Muscle layer of colon (tissue), 2 donors: ENCODE data around the gene IQGAP1.

ENCODE experiments used
- H3K27ac ChIP-seq: one replicate; pipeline ENCODE4 v1.7.0; 2013; ENCODE audit warnings: low read depth, mild to moderate bottlenecking, low read length, moderate library complexity
- H3K27me3 ChIP-seq, 2 donors: one replicate each; pipeline ENCODE4 v1.7.0; 2013; ENCODE audit warnings: low read length in 2 of 2, mild to moderate bottlenecking in 2 of 2; ENCODE audit not compliant: insufficient read depth in 2 of 2, control insufficient read depth in 1 of 2
- H3K36me3 ChIP-seq: one replicate; pipeline ENCODE4 v1.7.0; 2013; ENCODE audit warnings: mild to moderate bottlenecking, low read length; ENCODE audit not compliant: insufficient read depth
- H3K4me1 ChIP-seq: one replicate; pipeline ENCODE4 v1.7.0; 2013; ENCODE audit warnings: mild to moderate bottlenecking, low read length; ENCODE audit not compliant: insufficient read depth
- H3K4me3 ChIP-seq, 2 donors: one replicate each; pipeline ENCODE4 v1.7.0; 2013; ENCODE audit warnings: low read length in 2 of 2, low read depth in 1 of 2, mild to moderate bottlenecking in 1 of 2, moderate library complexity in 1 of 2
- H3K9ac ChIP-seq: one replicate; pipeline ENCODE4 v1.7.0; 2013; ENCODE audit warnings: low read length
- H3K9me3 ChIP-seq: one replicate; pipeline ENCODE4 v1.7.0; 2013; ENCODE audit warnings: mild to moderate bottlenecking, low read length
- donor health status: abdominal sarcoma.
- donor health status: Adenocarcinoma of cecum.

The IQGAP1 gene

DNA sequence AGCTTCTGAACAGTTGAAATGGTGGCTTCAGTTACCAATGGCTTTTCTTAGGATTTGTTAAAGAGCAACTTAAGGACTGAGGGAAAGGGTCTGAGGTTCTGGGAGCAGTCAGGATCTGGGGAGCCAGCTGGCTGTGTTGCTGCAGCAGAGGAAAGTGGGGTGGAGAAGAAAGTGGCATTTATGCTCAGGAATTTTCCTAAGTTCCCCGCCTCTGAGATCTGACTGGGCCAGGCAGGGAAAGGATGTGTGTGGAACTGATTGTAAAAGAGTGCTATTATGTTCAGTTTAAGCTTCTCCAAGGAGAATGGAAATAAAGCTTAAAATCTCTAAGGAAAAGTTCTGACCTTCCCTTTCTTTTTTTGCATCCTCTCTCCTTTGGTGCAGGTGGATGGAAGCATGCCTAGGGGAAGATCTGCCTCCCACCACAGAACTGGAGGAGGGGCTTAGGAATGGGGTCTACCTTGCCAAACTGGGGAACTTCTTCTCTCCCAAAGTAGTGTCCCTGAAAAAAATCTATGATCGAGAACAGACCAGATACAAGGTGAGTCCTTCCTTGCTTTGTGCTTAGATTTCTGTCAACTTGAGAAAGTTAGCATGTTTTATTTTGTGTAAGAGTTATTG is 37.8 kb downstream of the IQGAP1 start:
- Histone ChIP-seq H3K36me3 (peaks cover 10% of the 10 kb centered on the region), H3K9ac (no peak overlapping the region), H3K27ac (no peak overlapping the region), H3K27me3 (no peaks in the 10 kb centered on the region), H3K4me1 (peaks cover 37% of the 10 kb centered on the region), H3K9me3 (no peaks in the 10 kb centered on the region), H3K4me3 (no peak overlapping the region)

DNA sequence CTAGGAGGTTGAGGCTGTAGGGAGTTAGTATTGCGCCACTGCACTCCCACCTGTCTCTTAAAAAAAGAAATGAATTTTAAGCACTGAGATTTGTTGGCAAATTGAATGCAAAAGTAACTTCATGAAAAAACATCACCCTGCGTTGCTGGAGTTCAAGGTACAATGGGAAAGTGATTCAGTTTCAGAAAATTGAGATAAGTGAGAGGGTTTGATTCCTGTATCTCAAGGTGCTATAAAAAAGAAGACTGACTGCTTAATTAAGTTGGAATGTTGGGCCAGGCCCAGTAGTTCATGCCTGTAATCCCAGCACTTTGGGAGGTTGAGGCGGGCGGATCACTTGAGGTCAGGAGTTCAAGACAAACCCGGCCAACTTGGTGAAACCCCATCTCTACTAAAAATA is 39.1 kb downstream of the IQGAP1 start:
- Histone ChIP-seq H3K9me3 (no peaks in the 10 kb centered on the region), H3K4me1 (peaks cover 27% of the 10 kb centered on the region), H3K27me3 (no peaks in the 10 kb centered on the region), H3K36me3 (peaks cover 10% of the 10 kb centered on the region), H3K4me3 (no peak overlapping the region), H3K9ac (no peak overlapping the region), H3K27ac (no peak overlapping the region)

DNA sequence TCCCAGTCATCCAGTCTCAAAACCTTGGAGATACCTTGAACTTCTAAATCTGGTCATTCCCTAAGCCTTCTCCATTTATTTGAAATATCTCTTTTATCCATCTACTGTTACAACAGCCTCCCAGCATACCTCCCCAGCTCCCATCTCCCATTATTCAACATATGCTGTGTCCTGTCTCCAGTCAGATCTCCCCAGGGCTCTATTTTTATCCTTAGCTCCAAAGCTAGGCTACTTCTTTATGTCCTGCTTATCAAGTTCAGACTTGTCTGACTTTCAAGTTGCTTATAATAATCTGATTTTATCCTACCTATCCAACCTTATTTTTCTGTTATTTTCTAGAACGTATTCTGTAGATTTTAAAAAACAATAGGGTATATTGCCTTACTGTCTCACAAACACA is 44.2 kb downstream of the IQGAP1 start:
- no peak overlapping the region for H3K9ac ChIP-seq
- H3K27me3 ChIP-seq, result no peaks in the 10 kb centered on the region
- no peak overlapping the region for H3K27ac ChIP-seq
- H3K9me3 ChIP-seq, result no peaks in the 10 kb centered on the region
- peaks cover 19% of the 10 kb centered on the region for H3K36me3 ChIP-seq
- H3K4me1 ChIP-seq, result no peaks in the 10 kb centered on the region
- no peak overlapping the region for H3K4me3 ChIP-seq

DNA sequence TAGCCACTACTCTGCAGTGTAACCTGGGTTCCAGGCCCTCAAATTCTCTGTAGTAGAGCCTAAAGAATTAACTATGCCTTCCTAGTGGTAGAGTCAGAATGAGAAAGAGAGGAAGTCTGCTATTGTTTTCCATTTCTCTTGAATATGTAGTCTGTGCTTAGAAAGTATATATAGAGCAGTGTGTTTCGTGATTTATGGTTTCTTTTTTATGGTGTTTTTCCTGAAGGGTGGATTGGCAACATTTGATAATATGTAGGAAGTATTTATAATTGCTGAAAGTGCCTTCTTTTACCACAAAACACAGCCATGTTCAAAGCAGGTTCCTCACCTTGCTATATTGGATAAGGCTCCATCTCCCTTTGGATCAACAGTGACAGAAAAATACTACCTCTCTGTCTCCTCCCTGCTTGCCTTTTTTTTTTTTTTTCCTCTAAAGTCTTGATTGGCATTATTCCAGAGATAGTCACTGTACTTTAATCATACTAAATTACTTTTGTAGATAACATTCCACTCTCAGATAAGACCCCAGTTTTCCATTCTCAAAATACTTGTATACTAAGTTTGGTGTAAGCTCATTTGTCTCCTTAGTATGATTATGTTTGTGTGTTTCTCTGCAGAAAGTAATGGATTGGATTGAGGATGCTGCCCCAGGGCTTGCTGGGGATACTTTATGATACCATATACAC is 47.8 kb downstream of the IQGAP1 start:
- no peak overlapping the region for H3K27ac ChIP-seq
- H3K36me3 ChIP-seq, result peaks cover 15% of the 10 kb centered on the region
- no peaks in the 10 kb centered on the region for H3K4me1 ChIP-seq
- H3K9ac ChIP-seq, result no peak overlapping the region
- no peak overlapping the region for H3K4me3 ChIP-seq
- no peaks in the 10 kb centered on the region for H3K27me3 ChIP-seq
- no peaks in the 10 kb centered on the region for H3K9me3 ChIP-seq

DNA sequence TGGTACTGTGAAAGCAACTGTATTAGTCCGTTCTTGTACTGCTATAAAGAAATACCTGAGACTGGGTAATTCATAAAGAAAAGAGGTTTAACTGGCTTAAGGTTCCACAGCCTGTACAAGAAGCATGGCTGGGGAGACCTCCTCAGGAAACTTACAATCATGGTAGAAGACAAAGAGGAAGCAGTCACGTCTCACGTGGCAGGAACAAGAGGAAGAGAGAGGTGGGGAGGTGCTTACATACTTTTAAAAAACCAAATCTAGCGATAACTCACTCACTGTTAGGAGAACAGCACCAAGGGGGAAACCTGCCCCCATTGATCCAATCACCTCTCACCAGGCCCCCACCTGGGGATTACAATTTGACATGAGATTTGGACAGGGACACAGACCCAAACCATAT is 48.9 kb downstream of the IQGAP1 start:
- H3K9ac ChIP-seq, result no peak overlapping the region
- H3K27ac ChIP-seq, result no peak overlapping the region
- H3K27me3 ChIP-seq, result no peaks in the 10 kb centered on the region
- no peaks in the 10 kb centered on the region for H3K9me3 ChIP-seq
- peaks cover 27% of the 10 kb centered on the region for H3K36me3 ChIP-seq
- H3K4me3 ChIP-seq, result no peak overlapping the region
- no peaks in the 10 kb centered on the region for H3K4me1 ChIP-seq

DNA sequence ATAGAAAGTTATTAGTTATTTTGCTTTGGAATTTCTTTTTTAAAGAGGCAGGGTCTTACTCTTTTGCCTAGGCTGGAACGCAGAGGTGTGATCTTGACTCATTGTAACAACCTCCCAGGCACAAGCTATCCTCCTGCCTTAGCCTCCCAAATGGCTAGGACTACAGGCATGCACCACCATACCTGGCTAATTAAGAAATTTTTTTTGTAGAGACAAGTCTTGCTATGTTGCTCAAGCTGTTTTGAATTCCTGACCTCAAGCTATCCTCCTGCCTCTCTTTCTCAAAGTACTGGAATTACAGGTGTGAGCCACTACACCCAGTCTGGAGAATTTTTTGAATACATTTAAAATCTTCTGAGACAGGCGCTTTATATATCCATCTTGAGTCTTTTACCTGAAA is 49.5 kb downstream of the IQGAP1 start:
- H3K27ac ChIP-seq, result no peak overlapping the region
- peaks cover 31% of the 10 kb centered on the region for H3K36me3 ChIP-seq
- H3K9ac ChIP-seq, result no peak overlapping the region
- H3K4me1 ChIP-seq, result no peaks in the 10 kb centered on the region
- no peaks in the 10 kb centered on the region for H3K27me3 ChIP-seq
- no peak overlapping the region for H3K4me3 ChIP-seq
- H3K9me3 ChIP-seq, result no peaks in the 10 kb centered on the region

DNA sequence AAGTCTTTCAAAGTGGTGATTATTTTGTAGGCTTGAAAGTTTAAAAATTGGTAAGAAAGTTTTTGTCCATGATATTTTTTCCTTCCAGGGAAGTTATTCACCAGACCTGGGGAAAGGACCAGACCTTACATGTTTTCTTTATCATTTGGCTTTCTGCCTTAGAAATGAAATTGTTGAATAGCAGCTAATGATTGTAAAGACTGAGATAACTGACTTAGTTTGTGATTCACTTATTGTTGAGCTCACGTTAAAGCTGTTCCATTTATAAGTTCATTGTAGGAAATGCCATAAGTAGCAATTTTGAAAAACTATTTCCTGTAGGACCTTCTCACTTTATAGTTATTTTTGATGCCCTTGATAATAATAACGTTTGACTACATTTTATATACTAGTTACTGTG is 51.9 kb downstream of the IQGAP1 start:
- Histone ChIP-seq H3K4me1 (no peaks in the 10 kb centered on the region), H3K36me3 (peaks cover 37% of the 10 kb centered on the region), H3K9me3 (no peaks in the 10 kb centered on the region), H3K27me3 (no peaks in the 10 kb centered on the region), H3K4me3 (no peak overlapping the region), H3K27ac (no peak overlapping the region), H3K9ac (no peak overlapping the region)

DNA sequence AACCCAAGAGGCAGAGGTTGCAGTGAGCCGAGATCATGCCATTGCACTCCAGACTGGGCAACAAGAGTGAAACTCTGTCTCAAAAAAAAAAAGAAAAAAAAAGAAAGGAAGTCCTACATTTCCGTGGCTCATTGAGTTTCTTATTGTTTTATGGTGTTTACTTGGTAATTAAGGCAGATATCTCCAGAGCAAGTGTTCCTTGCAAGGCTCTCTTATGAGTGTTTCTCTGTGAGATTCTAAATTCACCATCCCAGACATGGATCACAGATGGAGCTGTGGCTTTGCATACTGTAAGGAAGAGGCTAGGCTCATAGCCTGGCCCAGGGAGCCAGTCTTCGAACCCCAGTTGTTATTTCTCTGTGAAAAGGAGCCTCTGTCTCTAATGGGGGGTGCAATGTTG is 53.0 kb downstream of the IQGAP1 start:
- no peaks in the 10 kb centered on the region for H3K27me3 ChIP-seq
- H3K9me3 ChIP-seq, result no peaks in the 10 kb centered on the region
- peaks cover 30% of the 10 kb centered on the region for H3K36me3 ChIP-seq
- no peak overlapping the region for H3K9ac ChIP-seq
- no peak overlapping the region for H3K4me3 ChIP-seq
- H3K4me1 ChIP-seq, result no peaks in the 10 kb centered on the region
- H3K27ac ChIP-seq, result no peak overlapping the region

DNA sequence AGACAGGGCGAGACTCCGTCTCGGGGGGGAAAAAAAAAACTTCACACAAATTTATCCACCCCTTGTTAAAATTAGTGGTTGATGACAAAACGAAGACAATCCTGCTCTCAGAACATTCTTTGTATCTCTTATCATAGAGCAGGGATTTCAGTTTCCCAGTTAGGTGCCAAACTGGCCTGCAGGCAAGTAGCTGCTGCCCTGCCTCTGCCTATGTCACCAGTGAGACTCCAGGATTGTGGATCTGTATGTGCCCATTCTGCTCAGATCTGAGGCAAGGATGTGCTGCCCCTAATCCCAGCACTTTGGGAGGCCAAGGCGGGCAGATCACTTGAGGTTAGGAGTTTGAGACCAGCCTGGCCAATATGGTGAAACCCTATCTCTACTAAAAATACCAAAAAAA is 54.4 kb downstream of the IQGAP1 start:
- no peaks in the 10 kb centered on the region for H3K4me1 ChIP-seq
- peaks cover 30% of the 10 kb centered on the region for H3K36me3 ChIP-seq
- no peak overlapping the region for H3K9ac ChIP-seq
- no peaks in the 10 kb centered on the region for H3K9me3 ChIP-seq
- no peak overlapping the region for H3K27ac ChIP-seq
- H3K4me3 ChIP-seq, result no peak overlapping the region
- H3K27me3 ChIP-seq, result no peaks in the 10 kb centered on the region

DNA sequence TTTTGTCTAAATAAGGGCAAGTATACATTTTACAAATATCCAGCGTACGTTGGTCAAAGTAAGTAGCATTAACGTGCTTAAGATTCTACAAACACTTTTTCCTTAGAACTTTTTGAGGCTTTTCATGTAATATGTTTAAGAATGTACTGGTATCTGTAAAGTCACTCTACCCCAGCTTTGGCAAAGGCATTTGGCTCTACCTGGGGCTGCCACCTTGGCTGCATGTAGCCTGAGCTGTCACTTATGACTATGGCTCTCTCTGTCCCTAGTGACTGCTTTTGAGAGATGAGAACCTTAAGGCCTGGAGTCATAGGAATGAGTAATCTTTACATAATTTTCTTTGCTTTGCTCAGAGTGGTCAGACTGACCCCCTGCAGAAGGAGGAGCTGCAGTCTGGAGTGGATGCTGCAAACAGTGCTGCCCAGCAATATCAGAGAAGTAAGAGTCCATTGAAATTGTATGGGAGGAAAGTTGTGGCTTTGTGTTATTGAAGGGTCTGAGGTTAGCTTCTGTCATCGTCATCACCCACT is 61.2 kb downstream of the IQGAP1 start:
- Histone ChIP-seq H3K36me3 (peaks cover 56% of the 10 kb centered on the region), H3K9ac (no peak overlapping the region), H3K4me1 (peaks cover 9% of the 10 kb centered on the region), H3K4me3 (no peak overlapping the region), H3K9me3 (no peaks in the 10 kb centered on the region), H3K27ac (no peak overlapping the region), H3K27me3 (no peaks in the 10 kb centered on the region)

DNA sequence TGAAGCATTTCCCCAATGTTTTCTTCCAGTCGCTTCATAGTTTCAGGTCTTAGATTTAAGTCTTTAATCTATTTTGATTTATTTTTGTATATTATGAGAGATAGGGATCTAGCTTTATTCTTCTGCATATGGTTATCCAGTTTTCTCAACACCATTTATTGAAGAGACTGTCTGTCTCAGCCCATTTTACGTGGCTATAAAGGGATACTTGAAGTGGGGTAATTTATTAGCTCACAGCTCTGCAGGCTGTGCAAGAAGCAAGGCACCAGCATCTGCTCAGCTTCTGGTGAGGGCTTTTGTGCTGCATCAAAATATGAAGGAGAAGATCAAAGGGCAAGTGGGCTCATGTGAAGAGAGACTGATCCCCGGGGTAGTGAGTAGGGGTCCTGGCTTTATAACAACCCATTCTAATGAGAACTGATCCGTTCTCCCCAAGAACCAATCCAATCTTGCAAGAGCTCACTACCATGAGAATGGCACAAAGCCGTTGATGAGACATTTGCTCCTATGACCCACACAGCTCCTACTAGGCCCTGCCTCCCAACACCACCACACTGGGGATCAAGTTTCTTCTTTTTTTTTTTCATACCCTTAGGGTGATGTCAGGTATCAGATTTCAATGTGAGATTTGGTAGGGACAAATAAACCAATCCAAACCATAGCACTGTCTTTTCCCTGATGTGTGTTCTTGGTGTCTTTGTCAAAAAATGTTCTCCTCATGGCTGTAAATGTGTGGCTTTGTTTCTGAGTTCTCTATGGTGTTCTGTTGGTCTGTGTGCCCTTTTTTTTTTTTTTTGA is 63.2 kb downstream of the IQGAP1 start:
- H3K27me3 ChIP-seq, result no peaks in the 10 kb centered on the region
- no peak overlapping the region for H3K4me3 ChIP-seq
- H3K27ac ChIP-seq, result no peak overlapping the region
- no peaks in the 10 kb centered on the region for H3K9me3 ChIP-seq
- H3K36me3 ChIP-seq, result peaks cover 75% of the 10 kb centered on the region
- no peak overlapping the region for H3K9ac ChIP-seq
- peaks cover 9% of the 10 kb centered on the region for H3K4me1 ChIP-seq
